ENCODE measurements around the gene HLA-DMB.
"Not testable (repeated sequence)": the region's sequence is repeated elsewhere in the genome, so short reads cannot be mapped to it uniquely, and the experiment has no call there.

The HLA-DMB gene

GRCh38 chr6:32950010-32950409, 9.2 kb upstream of the HLA-DMB start:
- DNase-seq (ENCODE audit: low read depth): no peak

- DNase-seq (ENCODE audit: low read depth): no peak
Measured at GRCh38 chr6:32949113-32949512, 8.3 kb upstream of the HLA-DMB start.

GRCh38 chr6:32947552-32948465, 7.0 kb upstream of the HLA-DMB start:
- no peak for DNase-seq (ENCODE audit: low read depth)

GRCh38 chr6:32946893-32947292, 6.1 kb upstream of the HLA-DMB start:
- no peak for DNase-seq (ENCODE audit: low read depth)

GRCh38 chr6:32945953-32946352, 5.1 kb upstream of the HLA-DMB start:
- DNase-seq (ENCODE audit: low read depth): no peak

- DNase-seq (ENCODE audit: low read depth): peak; percentile 65
Measured at GRCh38 chr6:32945108-32945760, 4.4 kb upstream of the HLA-DMB start.

GRCh38 chr6:32943864-32944649, 3.2 kb upstream of the HLA-DMB start:
- DNase-seq (ENCODE audit: low read depth): no peak

- not testable (repeated sequence) for DNase-seq (ENCODE audit: low read depth)
Measured at GRCh38 chr6:32942555-32943123, 1.8 kb upstream of the HLA-DMB start.

GRCh38 chr6:32941214-32941768, 463 bp upstream of the HLA-DMB start:
- DNase-seq (ENCODE audit: low read depth): peak; percentile 45

- DNase-seq (ENCODE audit: low read depth): no peak
Measured at GRCh38 chr6:32938494-32938893, 2.3 kb downstream of the HLA-DMB start.

- no peak for DNase-seq (ENCODE audit: low read depth)
Measured at GRCh38 chr6:32937230-32937633, 3.6 kb downstream of the HLA-DMB start.

- no peak for DNase-seq (ENCODE audit: low read depth)
Measured at GRCh38 chr6:32936239-32937152, 4.3 kb downstream of the HLA-DMB start.

GRCh38 chr6:32935551-32936238, 5.1 kb downstream of the HLA-DMB start:
- no peak for DNase-seq (ENCODE audit: low read depth)

- DNase-seq (ENCODE audit: low read depth): peak; percentile 67
Measured at GRCh38 chr6:32933661-32934085, 7.2 kb downstream of the HLA-DMB start.

- DNase-seq (ENCODE audit: low read depth): no peak
Measured at GRCh38 chr6:32932132-32932868, 8.5 kb downstream of the HLA-DMB start.

GRCh38 chr6:32931211-32931610, 9.6 kb downstream of the HLA-DMB start:
- DNase-seq (ENCODE audit: low read depth): no peak

- no peak for DNase-seq (ENCODE audit: low read depth)
Measured at GRCh38 chr6:32922083-32922482, 18.7 kb downstream of the HLA-DMB start.

GRCh38 chr6:32920715-32921114, 20.1 kb downstream of the HLA-DMB start:
- DNase-seq (ENCODE audit: low read depth): no peak

- DNase-seq (ENCODE audit: low read depth): no peak
Measured at GRCh38 chr6:32912951-32913350, 27.9 kb downstream of the HLA-DMB start.
